ENCODE results near the gene EPOP.

EPOP gene

DNA sequence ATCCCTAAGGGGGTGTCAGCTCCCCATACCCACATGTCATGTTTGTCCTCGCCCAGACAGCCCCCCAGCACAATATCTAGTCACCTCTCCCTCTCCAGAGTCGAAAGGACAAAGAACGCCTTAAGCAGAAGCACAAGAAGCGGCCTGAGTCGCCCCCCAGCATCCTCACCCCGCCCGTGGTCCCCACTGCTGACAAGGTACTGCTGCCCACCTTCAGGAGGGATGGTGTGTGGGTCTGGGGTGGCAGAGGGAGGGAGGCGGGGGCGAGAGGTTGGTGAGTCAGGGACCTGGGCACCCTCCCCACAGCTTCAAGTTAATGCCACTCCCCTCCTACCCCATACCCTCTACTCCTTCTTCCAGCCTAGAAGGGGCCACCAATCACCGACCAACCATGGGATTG, 37.8 kb upstream of the EPOP start:
- H3K27ac ChIP-seq (ENCODE audit: low read depth, low read length): no peak overlapping the region
- peaks cover 15% of the 10 kb centered on the region for H3K4me1 ChIP-seq (ENCODE audit: control insufficient read depth, insufficient read depth, low read length)
- H3K9me3 ChIP-seq (ENCODE audit: control insufficient read depth, insufficient read depth, low read length): no peaks in the 10 kb centered on the region
- no peak overlapping the region for H3K9ac ChIP-seq (ENCODE audit: low read depth, low read length)
- H3K36me3 ChIP-seq (ENCODE audit: control insufficient read depth, insufficient read depth, low read length): 0 out of 2 replicates have a peak, but pooled peaks cover 5% of the 10 kb centered on the region
- no peak overlapping the region for H3K4me3 ChIP-seq (ENCODE audit: low read depth, low read length)
- peaks cover 12% of the 10 kb centered on the region for H3K27me3 ChIP-seq (ENCODE audit: control insufficient read depth, insufficient read depth, low read length)

DNA sequence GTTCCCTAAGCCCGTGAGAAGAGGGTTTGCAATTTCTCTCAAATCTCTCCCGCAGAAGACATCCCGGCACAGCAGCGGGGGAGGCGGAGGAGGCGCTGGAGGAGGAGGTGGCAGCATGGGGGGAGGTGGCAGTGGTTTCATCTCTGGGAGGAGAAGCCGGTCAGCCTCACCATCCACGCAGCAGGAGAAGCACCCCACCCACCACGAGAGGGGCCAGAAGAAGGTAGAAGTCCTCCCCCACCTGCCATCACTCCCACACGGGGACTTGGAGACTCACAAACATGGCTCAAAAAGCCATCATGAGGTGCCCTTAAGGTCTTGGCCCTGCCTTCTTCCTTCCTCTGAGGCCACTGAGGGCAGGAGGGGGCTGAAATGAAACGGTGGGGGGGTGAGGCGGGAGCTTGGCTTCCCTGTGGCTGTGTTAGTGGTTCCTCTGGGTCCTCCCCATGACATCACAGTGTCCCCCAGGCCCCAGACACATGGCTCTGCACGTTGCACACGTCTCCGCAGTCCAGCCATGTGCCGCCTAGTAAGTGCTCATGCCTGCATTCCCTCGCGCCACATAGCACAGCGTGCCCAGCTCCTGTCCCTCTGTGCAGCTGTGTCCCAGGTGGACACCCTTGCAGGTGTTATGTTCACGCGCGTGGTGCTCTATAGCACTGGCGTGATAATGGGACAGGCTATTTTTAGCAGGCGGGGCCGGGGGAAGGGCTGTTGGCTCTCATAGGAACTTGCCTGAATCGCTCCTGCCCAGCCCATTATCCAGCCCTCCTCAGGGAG, 37.2 kb upstream of the EPOP start:
- Histone ChIP-seq H3K9ac (ENCODE audit: low read depth, low read length) (no peak overlapping the region), H3K4me1 (ENCODE audit: control insufficient read depth, insufficient read depth, low read length) (peaks cover 15% of the 10 kb centered on the region), H3K27me3 (ENCODE audit: control insufficient read depth, insufficient read depth, low read length) (peaks cover 18% of the 10 kb centered on the region)

DNA sequence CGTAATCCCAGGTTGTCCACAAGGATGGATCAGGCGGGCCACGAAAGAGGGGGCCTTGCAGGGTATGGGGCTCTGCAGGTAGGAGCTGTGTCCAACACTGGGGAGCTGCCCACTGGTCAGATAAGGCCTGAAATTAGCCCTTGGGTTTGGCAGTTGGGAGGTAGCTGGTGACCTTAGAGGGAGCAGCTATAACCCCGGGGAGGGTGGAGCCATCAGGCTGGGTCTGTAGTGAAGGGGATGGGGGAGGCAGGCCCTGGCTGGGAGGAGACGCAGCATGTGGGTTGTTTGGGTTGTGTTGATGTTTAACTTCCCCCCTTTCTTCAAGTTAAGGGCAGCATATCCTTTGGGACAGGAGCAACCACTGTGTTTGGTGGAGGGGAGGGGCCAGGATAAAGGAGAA, 36.2 kb upstream of the EPOP start:
- no peaks in the 10 kb centered on the region for H3K9me3 ChIP-seq (ENCODE audit: control insufficient read depth, insufficient read depth, low read length)

More for the DNA sequence above, 37.2 kb upstream of the EPOP start:
- H3K4me3 ChIP-seq (ENCODE audit: low read depth, low read length): no peak overlapping the region
- 0 out of 2 replicates have a peak, but pooled peaks cover 5% of the 10 kb centered on the region for H3K36me3 ChIP-seq (ENCODE audit: control insufficient read depth, insufficient read depth, low read length)
- no peaks in the 10 kb centered on the region for H3K9me3 ChIP-seq (ENCODE audit: control insufficient read depth, insufficient read depth, low read length)
- no peak overlapping the region for H3K27ac ChIP-seq (ENCODE audit: low read depth, low read length)

DNA sequence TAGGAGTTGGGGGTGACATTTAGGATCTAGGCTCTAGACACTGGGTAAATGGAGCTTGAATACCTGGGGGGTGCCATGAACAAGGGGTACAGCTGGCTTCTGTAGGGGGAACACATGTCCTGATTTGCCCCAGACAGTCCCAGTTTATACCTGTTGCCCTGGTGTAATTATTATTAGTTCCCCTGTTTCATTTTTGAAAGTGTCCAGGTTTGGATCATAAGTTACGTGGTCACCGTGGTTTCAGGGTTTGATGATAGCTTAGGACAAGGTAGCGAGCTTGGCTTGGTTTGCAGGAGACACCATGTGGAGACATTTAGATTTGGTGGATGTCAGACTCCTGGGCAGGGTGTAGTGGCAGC, 35.8 kb upstream of the EPOP start:
- H3K27ac ChIP-seq (ENCODE audit: low read depth, low read length): no peak overlapping the region

More for the DNA sequence above, 36.2 kb upstream of the EPOP start:
- 0 out of 2 replicates have a peak, but pooled peaks cover 5% of the 10 kb centered on the region for H3K36me3 ChIP-seq (ENCODE audit: control insufficient read depth, insufficient read depth, low read length)
- no peak overlapping the region for H3K4me3 ChIP-seq (ENCODE audit: low read depth, low read length)
- peaks cover 28% of the 10 kb centered on the region for H3K27me3 ChIP-seq (ENCODE audit: control insufficient read depth, insufficient read depth, low read length)
- H3K4me1 ChIP-seq (ENCODE audit: control insufficient read depth, insufficient read depth, low read length): peaks cover 19% of the 10 kb centered on the region
- H3K9ac ChIP-seq (ENCODE audit: low read depth, low read length): no peak overlapping the region
- H3K27ac ChIP-seq (ENCODE audit: low read depth, low read length): no peak overlapping the region

DNA sequence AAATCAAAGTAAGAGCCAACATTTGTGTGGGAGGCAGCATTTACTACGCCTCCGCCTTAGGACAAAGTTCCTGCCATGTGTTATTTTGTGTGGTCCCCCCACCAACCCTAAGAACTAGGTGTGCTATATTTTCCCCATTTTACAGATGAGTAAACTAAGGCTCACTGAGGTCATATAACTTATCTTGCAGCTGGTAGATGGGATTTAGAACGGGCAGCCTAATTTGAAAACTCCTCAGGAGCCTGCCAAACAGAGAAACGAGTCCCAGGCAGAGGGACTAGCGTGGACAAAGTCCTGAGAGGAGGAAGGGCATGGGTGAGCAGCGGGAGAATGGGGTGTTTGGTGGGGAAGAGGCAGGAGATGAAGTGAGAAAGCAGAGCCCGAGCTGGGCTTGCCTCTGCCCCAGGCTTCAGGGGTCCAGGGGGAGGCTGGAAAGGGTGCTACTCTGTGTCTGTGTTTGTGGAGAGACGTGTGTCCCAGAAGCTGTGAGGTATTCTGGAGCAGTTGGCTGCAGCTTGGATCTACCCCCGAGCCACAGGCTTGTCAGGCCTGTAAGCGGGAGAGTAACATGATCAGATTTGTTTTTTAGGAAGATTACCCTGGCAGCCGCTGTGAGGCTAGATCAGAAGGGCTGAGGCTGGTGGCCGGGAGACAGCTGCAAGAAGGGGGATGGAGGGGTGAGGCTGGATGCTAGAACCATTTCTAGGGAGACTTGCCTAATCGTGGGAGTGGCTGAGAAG, 35.3 kb upstream of the EPOP start:
- Histone ChIP-seq H3K9me3 (ENCODE audit: control insufficient read depth, insufficient read depth, low read length) (no peaks in the 10 kb centered on the region), H3K4me3 (ENCODE audit: low read depth, low read length) (no peak overlapping the region), H3K36me3 (ENCODE audit: control insufficient read depth, insufficient read depth, low read length) (0 out of 2 replicates have a peak, but pooled peaks cover 5% of the 10 kb centered on the region), H3K9ac (ENCODE audit: low read depth, low read length) (no peak overlapping the region), H3K27me3 (ENCODE audit: control insufficient read depth, insufficient read depth, low read length) (peaks cover 32% of the 10 kb centered on the region), H3K4me1 (ENCODE audit: control insufficient read depth, insufficient read depth, low read length) (peaks cover 10% of the 10 kb centered on the region; the same call in 1 of the 2 replicates), H3K27ac (ENCODE audit: low read depth, low read length) (no peak overlapping the region)

More for the DNA sequence above, 35.8 kb upstream of the EPOP start:
- H3K4me3 ChIP-seq (ENCODE audit: low read depth, low read length): no peak overlapping the region
- H3K36me3 ChIP-seq (ENCODE audit: control insufficient read depth, insufficient read depth, low read length): 0 out of 2 replicates have a peak, but pooled peaks cover 5% of the 10 kb centered on the region
- H3K27me3 ChIP-seq (ENCODE audit: control insufficient read depth, insufficient read depth, low read length): peaks cover 32% of the 10 kb centered on the region
- H3K9ac ChIP-seq (ENCODE audit: low read depth, low read length): no peak overlapping the region
- no peaks in the 10 kb centered on the region for H3K9me3 ChIP-seq (ENCODE audit: control insufficient read depth, insufficient read depth, low read length)
- H3K4me1 ChIP-seq (ENCODE audit: control insufficient read depth, insufficient read depth, low read length): peaks cover 15% of the 10 kb centered on the region

DNA sequence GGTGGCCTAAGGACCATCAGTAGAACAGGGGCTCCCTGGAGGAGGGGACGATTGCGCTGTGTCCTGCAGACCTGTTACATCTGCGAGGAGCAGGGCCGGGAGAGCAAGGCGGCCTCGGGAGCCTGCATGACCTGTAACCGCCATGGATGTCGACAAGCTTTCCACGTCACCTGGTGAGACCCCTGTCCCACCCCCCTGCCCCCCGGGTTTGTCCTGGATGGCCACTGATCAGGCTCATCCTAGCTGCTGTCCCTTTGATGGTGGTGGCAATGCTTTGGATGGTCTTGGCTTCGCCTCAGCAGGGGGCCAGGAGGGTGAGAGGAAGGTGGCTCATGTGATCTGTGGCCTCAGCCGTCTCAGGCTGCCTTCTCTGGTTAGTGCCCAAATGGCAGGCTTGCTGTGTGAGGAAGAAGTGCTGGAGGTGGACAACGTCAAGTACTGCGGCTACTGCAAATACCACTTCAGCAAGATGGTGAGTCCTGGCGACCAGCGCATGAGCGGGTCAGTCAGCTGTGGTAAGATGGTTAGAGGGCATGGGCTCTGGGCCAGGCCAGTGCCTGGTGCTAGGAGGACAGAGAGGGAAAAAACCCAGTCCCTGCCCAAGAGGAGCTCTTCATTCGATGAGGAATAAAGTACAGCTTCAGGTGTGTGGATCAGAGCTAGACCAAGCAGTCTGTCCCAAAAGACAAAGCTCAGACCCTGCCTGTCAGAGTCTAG, 34.5 kb upstream of the EPOP start:
- Histone ChIP-seq H3K36me3 (ENCODE audit: control insufficient read depth, insufficient read depth, low read length) (0 out of 2 replicates have a peak, but pooled peaks cover 5% of the 10 kb centered on the region), H3K4me1 (ENCODE audit: control insufficient read depth, insufficient read depth, low read length) (peaks cover 14% of the 10 kb centered on the region), H3K9ac (ENCODE audit: low read depth, low read length) (no peak overlapping the region), H3K9me3 (ENCODE audit: control insufficient read depth, insufficient read depth, low read length) (no peaks in the 10 kb centered on the region), H3K27ac (ENCODE audit: low read depth, low read length) (no peak overlapping the region), H3K4me3 (ENCODE audit: low read depth, low read length) (no peak overlapping the region), H3K27me3 (ENCODE audit: control insufficient read depth, insufficient read depth, low read length) (peaks cover 38% of the 10 kb centered on the region)

DNA sequence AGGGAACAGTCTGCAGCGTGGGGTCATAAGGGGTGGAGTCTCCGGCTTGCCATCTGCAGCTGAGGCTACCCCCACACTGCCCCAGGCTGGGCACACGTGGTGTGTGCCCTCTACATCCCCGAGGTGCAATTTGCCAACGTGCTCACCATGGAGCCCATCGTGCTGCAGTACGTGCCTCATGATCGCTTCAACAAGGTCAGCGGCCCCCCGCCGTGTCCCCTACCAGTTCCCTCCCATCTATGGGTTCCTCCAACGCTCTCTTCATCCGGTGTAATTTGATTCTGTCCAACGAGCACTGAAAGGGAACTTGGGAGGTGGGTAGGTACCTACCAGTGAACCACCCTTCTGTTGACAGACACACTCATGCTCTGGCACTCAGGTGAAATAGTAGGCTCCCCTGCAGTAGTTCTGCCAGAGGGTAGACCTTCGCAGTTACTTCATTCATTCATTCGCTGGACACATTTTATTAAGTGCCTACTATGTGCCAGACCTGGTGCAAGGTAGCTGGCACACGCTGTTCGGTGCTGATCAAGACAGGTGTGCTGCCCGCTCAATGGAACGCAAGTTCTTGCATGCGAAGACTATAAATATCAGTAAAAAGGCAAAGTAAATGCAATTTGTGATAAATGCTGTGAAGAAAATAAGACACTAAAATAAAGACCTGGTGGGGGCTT, 33.1 kb upstream of the EPOP start:
- H3K9me3 ChIP-seq (ENCODE audit: control insufficient read depth, insufficient read depth, low read length): no peaks in the 10 kb centered on the region
- peaks cover 51% of the 10 kb centered on the region for H3K27me3 ChIP-seq (ENCODE audit: control insufficient read depth, insufficient read depth, low read length)
- no peak overlapping the region for H3K9ac ChIP-seq (ENCODE audit: low read depth, low read length)
- H3K4me3 ChIP-seq (ENCODE audit: low read depth, low read length): no peak overlapping the region
- peaks cover 20% of the 10 kb centered on the region for H3K4me1 ChIP-seq (ENCODE audit: control insufficient read depth, insufficient read depth, low read length)
- H3K27ac ChIP-seq (ENCODE audit: low read depth, low read length): no peak overlapping the region
- 0 out of 2 replicates have a peak, but pooled peaks cover 5% of the 10 kb centered on the region for H3K36me3 ChIP-seq (ENCODE audit: control insufficient read depth, insufficient read depth, low read length)

DNA sequence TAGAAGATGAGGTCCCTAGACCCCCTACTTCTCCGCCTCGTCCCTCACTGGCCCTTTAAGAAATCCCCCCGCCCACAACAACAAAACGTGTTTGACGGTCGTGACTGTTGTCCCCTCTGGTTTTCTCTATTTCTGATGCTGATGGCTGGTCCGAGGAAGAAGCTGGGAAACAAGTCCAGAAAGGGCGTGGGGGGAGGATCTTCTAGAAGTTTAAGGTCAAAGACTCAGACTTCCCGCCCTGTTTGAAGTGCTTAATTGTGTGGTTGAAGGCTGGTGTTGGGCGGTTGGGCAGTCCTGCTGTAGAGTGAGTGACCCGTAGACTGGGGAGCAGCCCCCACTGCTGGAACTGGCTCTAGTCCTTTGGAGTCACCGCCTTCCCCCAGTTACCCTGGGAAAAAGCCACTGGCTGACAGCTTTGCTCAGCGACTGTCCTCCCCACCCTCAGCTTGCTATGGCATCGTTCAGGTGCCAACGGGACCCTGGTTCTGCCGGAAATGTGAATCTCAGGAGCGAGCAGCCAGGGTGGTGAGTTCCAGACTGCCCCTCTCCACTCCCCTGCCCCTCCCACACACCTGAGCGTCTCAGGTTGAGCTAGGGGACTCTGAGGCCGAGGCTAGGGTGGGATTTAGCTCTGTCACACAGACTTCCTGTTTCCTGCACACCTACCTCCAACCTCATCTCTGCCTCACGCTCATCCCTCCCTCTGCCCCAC, 31.9 kb upstream of the EPOP start:
- Histone ChIP-seq H3K27ac (ENCODE audit: low read depth, low read length) (peak overlapping the region; percentile 65), H3K27me3 (ENCODE audit: control insufficient read depth, insufficient read depth, low read length) (peaks cover 61% of the 10 kb centered on the region), H3K4me3 (ENCODE audit: low read depth, low read length) (peak overlapping the region; percentile 57), H3K36me3 (ENCODE audit: control insufficient read depth, insufficient read depth, low read length) (no peaks in the 10 kb centered on the region), H3K9me3 (ENCODE audit: control insufficient read depth, insufficient read depth, low read length) (no peaks in the 10 kb centered on the region), H3K9ac (ENCODE audit: low read depth, low read length) (no peak overlapping the region), H3K4me1 (ENCODE audit: control insufficient read depth, insufficient read depth, low read length) (peaks cover 24% of the 10 kb centered on the region)

DNA sequence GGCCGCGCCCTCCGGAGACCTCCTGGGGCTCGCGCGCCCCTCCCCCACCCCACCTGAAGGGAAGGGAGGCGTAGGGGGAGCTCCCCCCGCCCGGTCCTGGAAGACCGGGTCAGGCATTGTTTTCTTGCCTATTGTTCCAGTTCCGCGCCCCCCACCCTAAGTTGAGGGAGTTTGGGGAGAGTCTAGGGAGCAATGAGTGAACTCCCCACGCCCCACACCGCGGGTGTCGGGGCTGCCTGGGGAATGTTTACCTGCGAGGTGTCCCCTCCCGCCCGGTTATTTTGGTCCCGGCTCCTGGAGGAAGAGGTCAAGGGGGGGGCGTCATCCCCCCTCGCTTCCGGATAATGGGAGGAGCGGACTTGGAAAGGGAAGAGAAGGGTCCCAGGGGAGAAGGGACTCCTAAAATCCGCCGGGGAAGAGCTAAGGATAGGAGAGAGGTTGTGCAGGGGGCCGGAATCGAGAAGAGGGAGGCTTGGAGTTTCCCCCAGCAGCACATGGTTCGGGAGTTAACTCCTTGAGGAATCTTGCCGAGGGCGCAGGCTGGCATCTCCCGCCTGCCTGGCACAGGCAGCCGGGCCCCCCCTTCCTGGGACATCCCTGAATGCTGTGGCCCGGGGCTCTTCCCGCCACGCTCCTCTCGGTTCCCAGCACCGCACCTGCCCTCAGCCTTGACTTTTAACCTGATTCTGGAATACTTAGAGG, 31.2 kb upstream of the EPOP start:
- Histone ChIP-seq H3K27me3 (ENCODE audit: control insufficient read depth, insufficient read depth, low read length) (peaks cover 68% of the 10 kb centered on the region), H3K27ac (ENCODE audit: low read depth, low read length) (peak overlapping the region; percentile 65), H3K4me1 (ENCODE audit: control insufficient read depth, insufficient read depth, low read length) (peaks cover 30% of the 10 kb centered on the region), H3K9me3 (ENCODE audit: control insufficient read depth, insufficient read depth, low read length) (no peaks in the 10 kb centered on the region), H3K4me3 (ENCODE audit: low read depth, low read length) (peak overlapping the region; percentile 57), H3K9ac (ENCODE audit: low read depth, low read length) (no peak overlapping the region), H3K36me3 (ENCODE audit: control insufficient read depth, insufficient read depth, low read length) (no peaks in the 10 kb centered on the region)

DNA sequence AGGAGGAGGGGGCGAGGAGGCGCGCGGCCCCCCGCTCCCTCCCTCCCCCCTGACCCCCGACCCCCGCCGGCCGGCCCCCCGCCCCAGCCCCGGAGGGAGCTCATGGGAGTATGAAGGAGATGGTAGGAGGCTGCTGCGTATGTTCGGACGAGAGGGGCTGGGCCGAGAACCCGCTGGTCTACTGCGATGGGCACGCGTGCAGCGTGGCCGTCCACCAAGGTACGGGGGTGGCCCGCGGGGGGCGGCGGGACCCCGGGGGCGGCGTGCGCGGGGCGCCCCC, 30.7 kb upstream of the EPOP start:
- Histone ChIP-seq H3K9ac (ENCODE audit: low read depth, low read length) (no peak overlapping the region), H3K27ac (ENCODE audit: low read depth, low read length) (peak overlapping the region; percentile 65), H3K9me3 (ENCODE audit: control insufficient read depth, insufficient read depth, low read length) (no peaks in the 10 kb centered on the region), H3K4me3 (ENCODE audit: low read depth, low read length) (peak overlapping the region; percentile 57; the same call in 1 of the 2 replicates), H3K4me1 (ENCODE audit: control insufficient read depth, insufficient read depth, low read length) (peaks cover 30% of the 10 kb centered on the region), H3K36me3 (ENCODE audit: control insufficient read depth, insufficient read depth, low read length) (no peaks in the 10 kb centered on the region), H3K27me3 (ENCODE audit: control insufficient read depth, insufficient read depth, low read length) (peaks cover 73% of the 10 kb centered on the region)

Data from HUES48 (cell line).